ENCODE results near the gene PCDHGB5. TPM values are rescaled to one million over a fixed set of nuclear protein-coding genes. Genes with fewer than 3 reads are reported as not detected.

Gene PCDHGB5
- total RNA-seq, 6 donors from 2014 or later: 6.2 to 11.8 (median 8.3) TPM

DNA sequence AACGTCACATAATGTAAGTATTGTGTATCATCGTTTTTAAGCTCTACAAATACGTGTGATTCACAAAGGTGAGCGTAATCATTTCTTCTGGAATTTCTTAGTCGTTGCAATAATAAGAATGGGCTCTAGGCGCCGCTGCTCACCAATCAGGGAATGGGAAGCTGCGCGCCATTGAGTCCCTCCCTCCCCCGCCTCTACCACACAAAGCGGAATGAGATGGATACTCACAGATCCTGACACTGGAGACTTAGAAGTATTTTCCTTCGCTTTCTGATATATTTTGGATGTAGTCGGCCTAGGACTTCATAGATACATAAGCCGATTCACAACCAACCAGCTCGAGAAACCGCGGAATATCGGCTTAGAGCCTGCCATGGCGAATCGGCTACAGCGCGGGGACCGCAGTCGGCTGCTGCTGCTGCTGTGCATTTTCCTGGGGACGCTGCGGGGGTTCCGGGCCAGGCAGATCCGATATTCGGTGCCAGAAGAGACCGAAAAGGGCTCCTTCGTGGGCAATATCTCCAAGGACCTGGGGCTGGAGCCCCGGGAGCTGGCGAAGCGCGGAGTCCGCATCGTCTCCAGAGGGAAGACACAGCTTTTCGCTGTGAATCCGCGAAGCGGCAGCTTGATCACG, 23.2 kb downstream of the PCDHGB5 start, which contains the start of gene PCDHGA11:
PCDHGA11 (plus strand) TSS at position 197 of the 634 bp plus-strand sequence; CDS start at position 374, 177 bp downstream.
- DNase-seq (peak; percentile 59 to 77), ATAC-seq (ENCODE audit: low FRiP score in 2 of 2) (peak in 1 of 2 donors; percentile 64)
- H3K9me3 ChIP-seq: peaks cover 67 to 94% (median 81%) of the 10 kb centered on the region in 4 donors
- TF ChIP-seq, protein P1, sequence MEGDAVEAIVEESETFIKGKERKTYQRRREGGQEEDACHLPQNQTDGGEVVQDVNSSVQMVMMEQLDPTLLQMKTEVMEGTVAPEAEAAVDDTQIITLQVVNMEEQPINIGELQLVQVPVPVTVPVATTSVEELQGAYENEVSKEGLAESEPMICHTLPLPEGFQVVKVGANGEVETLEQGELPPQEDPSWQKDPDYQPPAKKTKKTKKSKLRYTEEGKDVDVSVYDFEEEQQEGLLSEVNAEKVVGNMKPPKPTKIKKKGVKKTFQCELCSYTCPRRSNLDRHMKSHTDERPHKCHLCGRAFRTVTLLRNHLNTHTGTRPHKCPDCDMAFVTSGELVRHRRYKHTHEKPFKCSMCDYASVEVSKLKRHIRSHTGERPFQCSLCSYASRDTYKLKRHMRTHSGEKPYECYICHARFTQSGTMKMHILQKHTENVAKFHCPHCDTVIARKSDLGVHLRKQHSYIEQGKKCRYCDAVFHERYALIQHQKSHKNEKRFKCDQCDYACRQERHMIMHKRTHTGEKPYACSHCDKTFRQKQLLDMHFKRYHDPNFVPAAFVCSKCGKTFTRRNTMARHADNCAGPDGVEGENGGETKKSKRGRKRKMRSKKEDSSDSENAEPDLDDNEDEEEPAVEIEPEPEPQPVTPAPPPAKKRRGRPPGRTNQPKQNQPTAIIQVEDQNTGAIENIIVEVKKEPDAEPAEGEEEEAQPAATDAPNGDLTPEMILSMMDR (IDR thresholded peaks at IDR 0.05): peak in 4 of 6 experiments; percentile 20 to 43 (median 37)
- no peak for TF ChIP-seq POLR2AphosphoS5 (IDR thresholded peaks at IDR 0.05)
- H3K27me3 ChIP-seq: no peaks in the 10 kb centered on the region
- H3K27ac ChIP-seq: no peak within 1 kb of the TSS
- WGBS, 2 donors: 10 to 13% methylated on average over 21 to 42 of the region's 42 CpGs
- H3K4me3 ChIP-seq: peak within 1 kb of the TSS in 3 of 4 donors; percentile 22 to 46 (median 31)
- peaks cover 0 to 13% (median 1%) of the 10 kb centered on the region in 4 donors for H3K4me1 ChIP-seq
- no peaks in the 10 kb centered on the region for H3K36me3 ChIP-seq

GRCh38 chr5:141421489-141421855, 23.7 kb downstream of the PCDHGB5 start:
- TF ChIP-seq, protein P1 (IDR thresholded peaks at IDR 0.05): no peak
- TF ChIP-seq POLR2AphosphoS5 (IDR thresholded peaks at IDR 0.05) (no peak), POLR2A (IDR thresholded peaks at IDR 0.05) (no peak), EP300 (IDR thresholded peaks at IDR 0.05) (no peak)
- H3K27ac ChIP-seq: no peak overlapping the region
- no peak for ATAC-seq (ENCODE audit: low FRiP score in 2 of 2)
- no peak for DNase-seq
- H3K4me1 ChIP-seq: peaks cover 0 to 13% (median 1%) of the 10 kb centered on the region in 4 donors
- no peaks in the 10 kb centered on the region for H3K36me3 ChIP-seq
- H3K27me3 ChIP-seq: no peaks in the 10 kb centered on the region
- peaks cover 72 to 95% (median 82%) of the 10 kb centered on the region in 4 donors for H3K9me3 ChIP-seq
- H3K4me3 ChIP-seq: peak overlapping the region in 3 of 4 donors; percentile 22 to 46 (median 31)
- WGBS, 2 donors: 15 to 17% methylated on average over 12 to 13 of the region's 13 CpGs

DNA sequence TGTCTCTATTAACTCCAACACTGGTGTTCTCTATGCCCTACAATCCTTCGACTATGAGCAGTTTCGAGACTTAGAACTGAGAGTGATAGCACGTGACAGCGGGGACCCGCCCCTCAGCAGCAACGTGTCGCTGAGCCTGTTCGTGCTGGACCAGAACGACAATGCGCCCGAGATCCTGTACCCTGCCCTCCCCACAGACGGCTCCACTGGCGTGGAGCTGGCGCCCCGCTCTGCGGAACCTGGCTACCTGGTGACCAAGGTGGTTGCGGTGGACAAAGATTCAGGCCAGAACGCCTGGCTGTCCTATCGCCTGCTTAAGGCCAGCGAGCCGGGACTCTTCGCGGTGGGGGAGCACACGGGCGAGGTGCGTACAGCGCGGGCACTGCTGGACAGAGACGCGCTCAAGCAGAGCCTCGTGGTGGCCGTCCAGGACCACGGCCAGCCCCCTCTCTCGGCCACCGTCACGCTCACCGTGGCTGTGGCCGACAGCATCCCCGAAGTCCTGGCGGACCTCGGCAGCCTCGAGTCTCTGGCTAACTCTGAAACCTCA, 25.1 kb downstream of the PCDHGB5 start:
- Histone ChIP-seq H3K9me3 (peaks cover 80 to 97% (median 89%) of the 10 kb centered on the region in 4 donors), H3K27ac (no peak overlapping the region), H3K36me3 (no peaks in the 10 kb centered on the region), H3K4me3 (no peak overlapping the region), H3K4me1 (peaks cover 0 to 13% (median 1%) of the 10 kb centered on the region in 4 donors), H3K27me3 (no peaks in the 10 kb centered on the region)
- DNase-seq (peak in 1 of 2 donors; percentile 59), ATAC-seq (ENCODE audit: low FRiP score in 2 of 2) (no peak)
- WGBS, 2 donors: 32% methylated on average over 28 to 39 of the region's 42 CpGs
- TF ChIP-seq POLR2A (IDR thresholded peaks at IDR 0.05) (no peak), EP300 (IDR thresholded peaks at IDR 0.05) (no peak), POLR2AphosphoS5 (IDR thresholded peaks at IDR 0.05) (no peak)
- TF ChIP-seq, protein P1 (IDR thresholded peaks at IDR 0.05): no peak

DNA sequence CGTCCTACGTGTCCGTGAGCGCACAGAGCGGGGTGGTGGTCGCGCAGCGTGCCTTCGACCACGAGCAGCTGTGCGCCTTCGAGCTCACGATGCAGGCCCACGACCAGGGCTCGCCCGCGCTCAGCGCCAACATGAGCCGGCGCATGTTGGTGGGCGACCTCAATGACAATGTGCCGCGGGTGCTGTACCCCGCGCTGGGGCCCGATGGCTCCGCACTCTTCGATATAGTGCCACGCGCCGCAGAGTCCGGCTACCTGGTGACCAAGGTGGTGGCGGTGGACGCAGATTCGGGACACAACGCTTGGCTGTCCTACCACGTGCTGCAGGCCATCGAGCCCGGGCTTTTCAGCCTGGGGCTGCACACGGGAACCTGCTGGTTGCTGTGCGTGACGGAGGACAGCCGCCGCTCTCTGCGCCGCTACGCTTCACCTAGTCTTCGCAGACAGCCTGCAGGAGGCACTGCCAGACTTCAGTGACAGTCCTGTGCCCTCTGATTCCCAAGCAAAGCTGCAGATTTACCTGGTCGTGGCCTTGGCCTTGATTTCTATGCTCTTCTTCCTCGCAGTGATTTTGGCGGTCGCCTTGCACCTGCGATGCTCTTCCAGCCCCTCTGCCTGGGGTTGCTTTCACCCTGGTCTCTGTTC, 30.2 kb downstream of the PCDHGB5 start:
- Histone ChIP-seq H3K27ac (no peak overlapping the region), H3K36me3 (no peaks in the 10 kb centered on the region), H3K4me3 (no peak overlapping the region), H3K4me1 (peaks cover 0 to 11% (median 2%) of the 10 kb centered on the region in 4 donors), H3K27me3 (no peaks in the 10 kb centered on the region), H3K9me3 (peaks cover 75 to 88% (median 82%) of the 10 kb centered on the region in 4 donors)
- 34 to 48% methylated on average over 17 to 43 of the region's 53 CpGs for WGBS, 2 donors
- DNase-seq (peak in 1 of 2 donors; percentile 71), ATAC-seq (ENCODE audit: low FRiP score in 2 of 2) (no peak)
- no peak for TF ChIP-seq EP300 (IDR thresholded peaks at IDR 0.05)
- TF ChIP-seq POLR2A (IDR thresholded peaks at IDR 0.05): no peak
- TF ChIP-seq, protein P1 (IDR thresholded peaks at IDR 0.05): no peak
- TF ChIP-seq POLR2AphosphoS5 (IDR thresholded peaks at IDR 0.05): no peak

Data from upper lobe of left lung (tissue), 6 donors.